Measurements from ENCODE around the gene C16orf92. TPM values are rescaled to one million over a fixed set of nuclear protein-coding genes. Genes with fewer than 3 reads are reported as not detected.

Gene C16orf92
- polyA plus RNA-seq, 1 donor from 2014 or later, result not detected

GRCh38 chr16:30046588-30046987 is 23.6 kb downstream of the C16orf92 start:
- H3K79me2 ChIP-seq (replicated peaks; ENCODE audit: insufficient read depth, low read length), result no peaks in the 10 kb centered on the region
- no peaks in the 10 kb centered on the region for H3K36me3 ChIP-seq (ENCODE audit: insufficient read depth, low read length)
- no peaks in the 10 kb centered on the region for H3F3A ChIP-seq (ENCODE audit: insufficient read depth, low read length, poor library complexity, severe bottlenecking)
- no peak overlapping the region for H3K4me2 ChIP-seq (ENCODE audit: low read length)
- no peaks in the 10 kb centered on the region for H3K9me3 ChIP-seq (ENCODE audit: low read length)
- H3K4me3 ChIP-seq (ENCODE audit: low read length), result no peak overlapping the region
- H4K20me1 ChIP-seq (ENCODE audit: insufficient read depth), result no peaks in the 10 kb centered on the region
- no peaks in the 10 kb centered on the region for H3K27me3 ChIP-seq (ENCODE audit: insufficient read depth, low read depth, low read length)
- TF ChIP-seq CTCF (IDR thresholded peaks at IDR 0.05; ENCODE audit: poor library complexity, severe bottlenecking) (no peak), MXI1 (conservative IDR thresholded peaks at IDR 0.05; ENCODE audit: poor library complexity, severe bottlenecking) (no peak), POLR2AphosphoS5 (IDR thresholded peaks at IDR 0.05) (no peak), EP300 (conservative IDR thresholded peaks at IDR 0.05; ENCODE audit: poor library complexity, severe bottlenecking) (no peak), REST (IDR thresholded peaks at IDR 0.05; ENCODE audit: borderline replicate concordance) (no peak), SMC3 (conservative IDR thresholded peaks at IDR 0.05; ENCODE audit: poor library complexity) (no peak), TAF1 (IDR thresholded peaks at IDR 0.05; ENCODE audit: low read depth) (no peak), RAD21 (conservative IDR thresholded peaks at IDR 0.05) (no peak), EZH2 (IDR thresholded peaks at IDR 0.05; ENCODE audit: borderline replicate concordance, insufficient read depth, low read length, poor library complexity, severe bottlenecking) (no peak)
- no peaks in the 10 kb centered on the region for H3K9me2 ChIP-seq (ENCODE audit: insufficient read depth, low read length)
- H2AFZ ChIP-seq (ENCODE audit: low read depth, low read length), result no peak overlapping the region
- H3K27ac ChIP-seq (ENCODE audit: low read length), result no peak overlapping the region
- no peak overlapping the region for H3K9ac ChIP-seq (ENCODE audit: low read length)

GRCh38 chr16:30049871-30050270 is 26.9 kb downstream of the C16orf92 start:
- Histone ChIP-seq H3F3A (ENCODE audit: insufficient read depth, low read length, poor library complexity, severe bottlenecking) (no peaks in the 10 kb centered on the region), H3K9me2 (ENCODE audit: insufficient read depth, low read length) (no peaks in the 10 kb centered on the region), H3K79me2 (replicated peaks; ENCODE audit: insufficient read depth, low read length) (peaks cover 10% of the 10 kb centered on the region), H3K4me2 (ENCODE audit: low read length) (no peak overlapping the region), H3K4me3 (ENCODE audit: low read length) (no peak overlapping the region), H3K27ac (ENCODE audit: low read length) (no peak overlapping the region), H3K9me3 (ENCODE audit: low read length) (no peaks in the 10 kb centered on the region), H3K36me3 (ENCODE audit: insufficient read depth, low read length) (no peaks in the 10 kb centered on the region), H2AFZ (ENCODE audit: low read depth, low read length) (no peak overlapping the region), H3K9ac (ENCODE audit: low read length) (no peak overlapping the region), H3K27me3 (ENCODE audit: insufficient read depth, low read depth, low read length) (no peaks in the 10 kb centered on the region), H4K20me1 (ENCODE audit: insufficient read depth) (no peaks in the 10 kb centered on the region)
- TF ChIP-seq TAF1 (IDR thresholded peaks at IDR 0.05; ENCODE audit: low read depth) (no peak), MXI1 (conservative IDR thresholded peaks at IDR 0.05; ENCODE audit: poor library complexity, severe bottlenecking) (no peak), POLR2AphosphoS5 (IDR thresholded peaks at IDR 0.05) (no peak), CTCF (IDR thresholded peaks at IDR 0.05; ENCODE audit: poor library complexity, severe bottlenecking) (no peak), REST (IDR thresholded peaks at IDR 0.05; ENCODE audit: borderline replicate concordance) (no peak), RAD21 (conservative IDR thresholded peaks at IDR 0.05) (no peak), EP300 (conservative IDR thresholded peaks at IDR 0.05; ENCODE audit: poor library complexity, severe bottlenecking) (no peak), EZH2 (IDR thresholded peaks at IDR 0.05; ENCODE audit: borderline replicate concordance, insufficient read depth, low read length, poor library complexity, severe bottlenecking) (no peak), SMC3 (conservative IDR thresholded peaks at IDR 0.05; ENCODE audit: poor library complexity) (no peak)
